ENCODE results near the gene AKR7A3.

DNA sequence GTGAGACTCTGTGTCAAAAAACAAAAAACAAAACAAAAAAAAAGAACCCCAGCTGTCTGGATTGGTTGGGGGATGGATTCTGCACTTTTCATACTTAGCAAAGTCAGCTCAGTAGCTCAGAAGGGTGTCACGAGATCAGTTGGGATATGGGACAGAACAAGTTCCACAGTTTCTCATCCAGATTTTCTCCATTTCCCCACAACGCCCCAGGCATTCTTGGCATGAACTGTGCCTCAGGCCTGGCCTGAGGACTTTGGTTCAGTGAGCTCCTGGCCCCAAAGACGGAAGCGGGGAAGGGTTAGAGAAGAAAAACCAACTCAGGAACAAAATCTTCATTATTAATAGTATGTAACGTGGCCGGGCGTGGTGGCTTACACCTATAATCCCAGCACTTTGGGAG lies 21.5 kb upstream of the AKR7A3 start:
- TF ChIP-seq CHD2 (IDR thresholded peaks at IDR 0.05; ENCODE audit: low read length, partially characterized antibody) (no peak), MAX (IDR thresholded peaks at IDR 0.05; ENCODE audit: low read depth) (no peak), NFIC (IDR thresholded peaks at IDR 0.05; ENCODE audit: borderline replicate concordance) (no peak), EP300 (IDR thresholded peaks at IDR 0.05; ENCODE audit: borderline replicate concordance in 1 of 2, low read depth in 1 of 2, low read length in 1 of 2) (no peak), FOXM1 (IDR thresholded peaks at IDR 0.05; ENCODE audit: low read depth) (no peak), EZH2phosphoT487 (IDR thresholded peaks at IDR 0.05; ENCODE audit: borderline replicate concordance, low read depth) (no peak), GABPA (IDR thresholded peaks at IDR 0.05; ENCODE audit: low read depth) (no peak), RFX5 (IDR thresholded peaks at IDR 0.05; ENCODE audit: low read length) (no peak), MEF2A (IDR thresholded peaks at IDR 0.05; ENCODE audit: borderline replicate concordance, low read depth) (no peak)
- TF ChIP-seq, protein P1, sequence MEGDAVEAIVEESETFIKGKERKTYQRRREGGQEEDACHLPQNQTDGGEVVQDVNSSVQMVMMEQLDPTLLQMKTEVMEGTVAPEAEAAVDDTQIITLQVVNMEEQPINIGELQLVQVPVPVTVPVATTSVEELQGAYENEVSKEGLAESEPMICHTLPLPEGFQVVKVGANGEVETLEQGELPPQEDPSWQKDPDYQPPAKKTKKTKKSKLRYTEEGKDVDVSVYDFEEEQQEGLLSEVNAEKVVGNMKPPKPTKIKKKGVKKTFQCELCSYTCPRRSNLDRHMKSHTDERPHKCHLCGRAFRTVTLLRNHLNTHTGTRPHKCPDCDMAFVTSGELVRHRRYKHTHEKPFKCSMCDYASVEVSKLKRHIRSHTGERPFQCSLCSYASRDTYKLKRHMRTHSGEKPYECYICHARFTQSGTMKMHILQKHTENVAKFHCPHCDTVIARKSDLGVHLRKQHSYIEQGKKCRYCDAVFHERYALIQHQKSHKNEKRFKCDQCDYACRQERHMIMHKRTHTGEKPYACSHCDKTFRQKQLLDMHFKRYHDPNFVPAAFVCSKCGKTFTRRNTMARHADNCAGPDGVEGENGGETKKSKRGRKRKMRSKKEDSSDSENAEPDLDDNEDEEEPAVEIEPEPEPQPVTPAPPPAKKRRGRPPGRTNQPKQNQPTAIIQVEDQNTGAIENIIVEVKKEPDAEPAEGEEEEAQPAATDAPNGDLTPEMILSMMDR (IDR thresholded peaks at IDR 0.05) = no peak
- TF ChIP-seq, protein P2, sequence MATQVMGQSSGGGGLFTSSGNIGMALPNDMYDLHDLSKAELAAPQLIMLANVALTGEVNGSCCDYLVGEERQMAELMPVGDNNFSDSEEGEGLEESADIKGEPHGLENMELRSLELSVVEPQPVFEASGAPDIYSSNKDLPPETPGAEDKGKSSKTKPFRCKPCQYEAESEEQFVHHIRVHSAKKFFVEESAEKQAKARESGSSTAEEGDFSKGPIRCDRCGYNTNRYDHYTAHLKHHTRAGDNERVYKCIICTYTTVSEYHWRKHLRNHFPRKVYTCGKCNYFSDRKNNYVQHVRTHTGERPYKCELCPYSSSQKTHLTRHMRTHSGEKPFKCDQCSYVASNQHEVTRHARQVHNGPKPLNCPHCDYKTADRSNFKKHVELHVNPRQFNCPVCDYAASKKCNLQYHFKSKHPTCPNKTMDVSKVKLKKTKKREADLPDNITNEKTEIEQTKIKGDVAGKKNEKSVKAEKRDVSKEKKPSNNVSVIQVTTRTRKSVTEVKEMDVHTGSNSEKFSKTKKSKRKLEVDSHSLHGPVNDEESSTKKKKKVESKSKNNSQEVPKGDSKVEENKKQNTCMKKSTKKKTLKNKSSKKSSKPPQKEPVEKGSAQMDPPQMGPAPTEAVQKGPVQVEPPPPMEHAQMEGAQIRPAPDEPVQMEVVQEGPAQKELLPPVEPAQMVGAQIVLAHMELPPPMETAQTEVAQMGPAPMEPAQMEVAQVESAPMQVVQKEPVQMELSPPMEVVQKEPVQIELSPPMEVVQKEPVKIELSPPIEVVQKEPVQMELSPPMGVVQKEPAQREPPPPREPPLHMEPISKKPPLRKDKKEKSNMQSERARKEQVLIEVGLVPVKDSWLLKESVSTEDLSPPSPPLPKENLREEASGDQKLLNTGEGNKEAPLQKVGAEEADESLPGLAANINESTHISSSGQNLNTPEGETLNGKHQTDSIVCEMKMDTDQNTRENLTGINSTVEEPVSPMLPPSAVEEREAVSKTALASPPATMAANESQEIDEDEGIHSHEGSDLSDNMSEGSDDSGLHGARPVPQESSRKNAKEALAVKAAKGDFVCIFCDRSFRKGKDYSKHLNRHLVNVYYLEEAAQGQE (IDR thresholded peaks at IDR 0.05; ENCODE audit: low read depth, low read length) = no peak
- TF ChIP-seq, protein P3, sequence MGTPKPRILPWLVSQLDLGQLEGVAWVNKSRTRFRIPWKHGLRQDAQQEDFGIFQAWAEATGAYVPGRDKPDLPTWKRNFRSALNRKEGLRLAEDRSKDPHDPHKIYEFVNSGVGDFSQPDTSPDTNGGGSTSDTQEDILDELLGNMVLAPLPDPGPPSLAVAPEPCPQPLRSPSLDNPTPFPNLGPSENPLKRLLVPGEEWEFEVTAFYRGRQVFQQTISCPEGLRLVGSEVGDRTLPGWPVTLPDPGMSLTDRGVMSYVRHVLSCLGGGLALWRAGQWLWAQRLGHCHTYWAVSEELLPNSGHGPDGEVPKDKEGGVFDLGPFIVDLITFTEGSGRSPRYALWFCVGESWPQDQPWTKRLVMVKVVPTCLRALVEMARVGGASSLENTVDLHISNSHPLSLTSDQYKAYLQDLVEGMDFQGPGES (IDR thresholded peaks at IDR 0.05; ENCODE audit: low read depth, low read length) = no peak
